ENCODE measurements around the gene CELSR1.

CELSR1 gene

GRCh38 chr22:46430961-46431838 is 106.2 kb downstream of the CELSR1 start:
- Histone ChIP-seq H3K9ac (ENCODE audit: low read length) (no peak overlapping the region), H3K23ac (ENCODE audit: low read length) (no peak overlapping the region), H2BK15ac (replicated peaks; ENCODE audit: low read depth) (no peak overlapping the region), H2BK120ac (ENCODE audit: low read depth, low read length) (no peak overlapping the region), H3K56ac (ENCODE audit: low read length) (no peak overlapping the region), H3K79me1 (ENCODE audit: low read length) (no peaks in the 10 kb centered on the region), H4K5ac (ENCODE audit: low read length) (no peak overlapping the region), H2AK5ac (ENCODE audit: low read length) (no peak overlapping the region), H3K18ac (ENCODE audit: low read length) (no peak overlapping the region), H3K27ac (ENCODE audit: low read depth, low read length) (no peak overlapping the region), H3K36me3 (ENCODE audit: control insufficient read depth, insufficient read depth, low read length) (no peaks in the 10 kb centered on the region), H3K27me3 (ENCODE audit: insufficient read depth, low read length, poor library complexity) (no peaks in the 10 kb centered on the region), H3K4me1 (ENCODE audit: control insufficient read depth, low read depth, low read length) (no peaks in the 10 kb centered on the region), H3K79me2 (ENCODE audit: control insufficient read depth, insufficient read depth, low read length) (no peaks in the 10 kb centered on the region), H3K4me3 (ENCODE audit: low read length) (no peak overlapping the region), H3K4me2 (ENCODE audit: low read length) (no peak overlapping the region), H2BK5ac (ENCODE audit: low read length) (no peak overlapping the region), H3K4ac (ENCODE audit: low read depth, low read length) (no peak overlapping the region), H4K8ac (ENCODE audit: low read depth, low read length) (no peak overlapping the region)
- no CpG with 5 or more reads among the region's 34 CpGs for WGBS (ENCODE audit: extremely low coverage, insufficient coverage, low lambda C conversion rate)
- DNase-seq, result no peak

GRCh38 chr22:46429325-46429853 is 108.0 kb downstream of the CELSR1 start:
- no peaks in the 10 kb centered on the region for H3K79me1 ChIP-seq (ENCODE audit: low read length)
- no peak overlapping the region for H2BK120ac ChIP-seq (ENCODE audit: low read depth, low read length)
- DNase-seq, result no peak
- no peak overlapping the region for H3K18ac ChIP-seq (ENCODE audit: low read length)
- H3K9ac ChIP-seq (ENCODE audit: low read length), result no peak overlapping the region
- no peaks in the 10 kb centered on the region for H3K36me3 ChIP-seq (ENCODE audit: control insufficient read depth, insufficient read depth, low read length)
- no CpG with 5 or more reads among the region's 13 CpGs for WGBS (ENCODE audit: extremely low coverage, insufficient coverage, low lambda C conversion rate)
- no peak overlapping the region for H3K56ac ChIP-seq (ENCODE audit: low read length)
- H4K5ac ChIP-seq (ENCODE audit: low read length), result no peak overlapping the region
- no peak overlapping the region for H2AK5ac ChIP-seq (ENCODE audit: low read length)
- no peak overlapping the region for H2BK15ac ChIP-seq (replicated peaks; ENCODE audit: low read depth)
- H3K79me2 ChIP-seq (ENCODE audit: control insufficient read depth, insufficient read depth, low read length), result no peaks in the 10 kb centered on the region
- no peak overlapping the region for H3K4ac ChIP-seq (ENCODE audit: low read depth, low read length)
- H3K4me1 ChIP-seq (ENCODE audit: control insufficient read depth, low read depth, low read length), result no peaks in the 10 kb centered on the region
- no peak overlapping the region for H3K4me3 ChIP-seq (ENCODE audit: low read length)
- H2BK5ac ChIP-seq (ENCODE audit: low read length), result no peak overlapping the region
- no peak overlapping the region for H3K23ac ChIP-seq (ENCODE audit: low read length)
- H3K4me2 ChIP-seq (ENCODE audit: low read length), result no peak overlapping the region
- no peak overlapping the region for H3K27ac ChIP-seq (ENCODE audit: low read depth, low read length)
- H3K27me3 ChIP-seq (ENCODE audit: insufficient read depth, low read length, poor library complexity), result no peaks in the 10 kb centered on the region
- H4K8ac ChIP-seq (ENCODE audit: low read depth, low read length), result no peak overlapping the region

GRCh38 chr22:46428602-46429324 is 108.7 kb downstream of the CELSR1 start:
- H2BK5ac ChIP-seq (ENCODE audit: low read length), result no peak overlapping the region
- no peaks in the 10 kb centered on the region for H3K27me3 ChIP-seq (ENCODE audit: insufficient read depth, low read length, poor library complexity)
- H2BK15ac ChIP-seq (replicated peaks; ENCODE audit: low read depth), result no peak overlapping the region
- H2BK120ac ChIP-seq (ENCODE audit: low read depth, low read length), result no peak overlapping the region
- H3K4me3 ChIP-seq (ENCODE audit: low read length), result no peak overlapping the region
- no CpG with 5 or more reads among the region's 24 CpGs for WGBS (ENCODE audit: extremely low coverage, insufficient coverage, low lambda C conversion rate)
- no peak overlapping the region for H4K5ac ChIP-seq (ENCODE audit: low read length)
- H3K79me1 ChIP-seq (ENCODE audit: low read length), result no peaks in the 10 kb centered on the region
- H3K4me1 ChIP-seq (ENCODE audit: control insufficient read depth, low read depth, low read length), result no peaks in the 10 kb centered on the region
- no peak overlapping the region for H3K4ac ChIP-seq (ENCODE audit: low read depth, low read length)
- no peaks in the 10 kb centered on the region for H3K79me2 ChIP-seq (ENCODE audit: control insufficient read depth, insufficient read depth, low read length)
- H4K8ac ChIP-seq (ENCODE audit: low read depth, low read length), result no peak overlapping the region
- H3K36me3 ChIP-seq (ENCODE audit: control insufficient read depth, insufficient read depth, low read length), result no peaks in the 10 kb centered on the region
- no peak for DNase-seq
- H3K23ac ChIP-seq (ENCODE audit: low read length), result no peak overlapping the region
- H2AK5ac ChIP-seq (ENCODE audit: low read length), result no peak overlapping the region
- no peak overlapping the region for H3K56ac ChIP-seq (ENCODE audit: low read length)
- no peak overlapping the region for H3K18ac ChIP-seq (ENCODE audit: low read length)
- no peak overlapping the region for H3K4me2 ChIP-seq (ENCODE audit: low read length)
- H3K27ac ChIP-seq (ENCODE audit: low read depth, low read length), result no peak overlapping the region
- H3K9ac ChIP-seq (ENCODE audit: low read length), result no peak overlapping the region

- Histone ChIP-seq H2AK5ac (ENCODE audit: low read length) (no peak overlapping the region), H2BK5ac (ENCODE audit: low read length) (no peak overlapping the region), H3K9ac (ENCODE audit: low read length) (no peak overlapping the region), H4K8ac (ENCODE audit: low read depth, low read length) (no peak overlapping the region), H3K79me1 (ENCODE audit: low read length) (no peaks in the 10 kb centered on the region), H3K56ac (ENCODE audit: low read length) (no peak overlapping the region), H3K36me3 (ENCODE audit: control insufficient read depth, insufficient read depth, low read length) (no peaks in the 10 kb centered on the region), H3K27me3 (ENCODE audit: insufficient read depth, low read length, poor library complexity) (no peaks in the 10 kb centered on the region), H2BK15ac (replicated peaks; ENCODE audit: low read depth) (no peak overlapping the region), H4K5ac (ENCODE audit: low read length) (no peak overlapping the region), H3K79me2 (ENCODE audit: control insufficient read depth, insufficient read depth, low read length) (no peaks in the 10 kb centered on the region), H3K18ac (ENCODE audit: low read length) (no peak overlapping the region), H3K23ac (ENCODE audit: low read length) (no peak overlapping the region), H3K27ac (ENCODE audit: low read depth, low read length) (no peak overlapping the region), H2BK120ac (ENCODE audit: low read depth, low read length) (no peak overlapping the region), H3K4ac (ENCODE audit: low read depth, low read length) (no peak overlapping the region), H3K4me3 (ENCODE audit: low read length) (no peak overlapping the region), H3K4me1 (ENCODE audit: control insufficient read depth, low read depth, low read length) (no peaks in the 10 kb centered on the region), H3K4me2 (ENCODE audit: low read length) (no peak overlapping the region)
- DNase-seq, result no peak
- no CpG with 5 or more reads among the region's 18 CpGs for WGBS (ENCODE audit: extremely low coverage, insufficient coverage, low lambda C conversion rate)
These were observed 109.2 kb downstream of the CELSR1 start for GRCh38 chr22:46428171-46428570.

GRCh38 chr22:46425016-46425415 is 112.4 kb downstream of the CELSR1 start:
- DNase-seq, result no peak
- no peak overlapping the region for H2BK15ac ChIP-seq (replicated peaks; ENCODE audit: low read depth)
- no peak overlapping the region for H3K56ac ChIP-seq (ENCODE audit: low read length)
- H3K79me2 ChIP-seq (ENCODE audit: control insufficient read depth, insufficient read depth, low read length), result no peaks in the 10 kb centered on the region
- no CpG with 5 or more reads among the region's 3 CpGs for WGBS (ENCODE audit: extremely low coverage, insufficient coverage, low lambda C conversion rate)
- no peak overlapping the region for H4K5ac ChIP-seq (ENCODE audit: low read length)
- H3K18ac ChIP-seq (ENCODE audit: low read length), result no peak overlapping the region
- no peak overlapping the region for H2BK120ac ChIP-seq (ENCODE audit: low read depth, low read length)
- no peaks in the 10 kb centered on the region for H3K4me1 ChIP-seq (ENCODE audit: control insufficient read depth, low read depth, low read length)
- H3K4ac ChIP-seq (ENCODE audit: low read depth, low read length), result no peak overlapping the region
- H2BK5ac ChIP-seq (ENCODE audit: low read length), result no peak overlapping the region
- H3K27me3 ChIP-seq (ENCODE audit: insufficient read depth, low read length, poor library complexity), result no peaks in the 10 kb centered on the region
- no peak overlapping the region for H3K4me2 ChIP-seq (ENCODE audit: low read length)
- no peak overlapping the region for H3K9ac ChIP-seq (ENCODE audit: low read length)
- H3K27ac ChIP-seq (ENCODE audit: low read depth, low read length), result no peak overlapping the region
- H3K4me3 ChIP-seq (ENCODE audit: low read length), result no peak overlapping the region
- no peak overlapping the region for H3K23ac ChIP-seq (ENCODE audit: low read length)
- H3K36me3 ChIP-seq (ENCODE audit: control insufficient read depth, insufficient read depth, low read length), result no peaks in the 10 kb centered on the region
- no peaks in the 10 kb centered on the region for H3K79me1 ChIP-seq (ENCODE audit: low read length)
- no peak overlapping the region for H2AK5ac ChIP-seq (ENCODE audit: low read length)
- no peak overlapping the region for H4K8ac ChIP-seq (ENCODE audit: low read depth, low read length)

Measured in mesendoderm (in vitro differentiated cells).